GM12878 (cell line): ENCODE results near the gene BGLAP.

Experiments used
- BHLHE40 ChIP-seq, 2 experiments: fragments of 450-650 bp in 1 of 2; IDR thresholded peaks; 2 replicates each; pipeline ENCODE4 v1.6.1; 2011 to 2017; ENCODE audit warnings: low read depth in 2 of 2, borderline replicate concordance in 1 of 2, improper control_type of control experiment in 1 of 2, low read length in 1 of 2, mild to moderate bottlenecking in 1 of 2
- BRCA1 ChIP-seq: IDR thresholded peaks from 2 replicates; pipeline ENCODE4 v1.6.1; 2011; ENCODE audit warnings: low read depth, low read length, improper control_type of control experiment
- EZH2 ChIP-seq: IDR thresholded peaks from 2 replicates; pipeline ENCODE4 v1.6.1; 2012; ENCODE audit warnings: low read depth, mild to moderate bottlenecking, control low read depth, inconsistent platforms, low read length, borderline replicate concordance; ENCODE audit not compliant: control insufficient read depth
- HCFC1 ChIP-seq: fragments of 150-350 bp; IDR thresholded peaks from 2 replicates; pipeline ENCODE4 v1.6.1; 2014; ENCODE audit warnings: low read length
- MEF2B ChIP-seq: fragments of 450-650 bp; IDR thresholded peaks from 2 replicates; pipeline ENCODE4 v1.6.1; 2018; ENCODE audit warnings: mild to moderate bottlenecking, moderate library complexity; ENCODE audit not compliant: partially characterized antibody, poor library complexity, severe bottlenecking
- TF ChIP-seq, protein P1 (sequence below), 3 experiments: IDR thresholded peaks in 2 of 3; conservative IDR thresholded peaks in 1 of 3; 2 replicates each; pipeline ENCODE4 v1.5.1; 2011; ENCODE audit warnings: low read depth in 3 of 3, low read length in 3 of 3, mild to moderate bottlenecking in 3 of 3, control low read depth in 2 of 3, moderate library complexity in 2 of 3, inconsistent platforms in 1 of 3, mixed read lengths in 1 of 3; ENCODE audit not compliant: control insufficient read depth in 2 of 3, insufficient read depth in 1 of 3; ENCODE audit errors: extremely low read depth in 1 of 3

DNA sequence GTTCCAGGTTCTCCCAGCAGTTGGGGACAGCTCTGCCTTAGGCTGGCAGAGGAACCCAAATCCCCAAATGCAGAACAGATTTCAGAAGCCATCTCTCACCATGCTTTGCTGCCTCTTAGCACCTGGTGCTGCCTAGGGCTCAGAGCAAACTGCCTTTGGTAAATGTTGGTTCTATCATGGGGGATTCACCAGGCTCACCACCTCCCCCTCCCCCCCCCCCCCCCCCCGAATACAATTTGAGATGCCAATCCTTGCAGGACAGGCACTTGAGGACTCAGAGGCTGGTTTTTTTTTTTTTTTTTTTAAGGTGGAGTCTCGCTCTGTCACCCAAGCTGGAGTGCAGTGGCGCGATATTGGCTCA lies 6.3 kb downstream of the BGLAP start:
- no peak for TF ChIP-seq BRCA1
- no peak for TF ChIP-seq HCFC1
- TF ChIP-seq BHLHE40 (IDR thresholded peaks at IDR 0.05; ENCODE audit: borderline replicate concordance in 1 of 2, low read depth in 2 of 2, low read length in 1 of 2): no peak
- no peak for TF ChIP-seq MEF2B
- TF ChIP-seq, protein P1, sequence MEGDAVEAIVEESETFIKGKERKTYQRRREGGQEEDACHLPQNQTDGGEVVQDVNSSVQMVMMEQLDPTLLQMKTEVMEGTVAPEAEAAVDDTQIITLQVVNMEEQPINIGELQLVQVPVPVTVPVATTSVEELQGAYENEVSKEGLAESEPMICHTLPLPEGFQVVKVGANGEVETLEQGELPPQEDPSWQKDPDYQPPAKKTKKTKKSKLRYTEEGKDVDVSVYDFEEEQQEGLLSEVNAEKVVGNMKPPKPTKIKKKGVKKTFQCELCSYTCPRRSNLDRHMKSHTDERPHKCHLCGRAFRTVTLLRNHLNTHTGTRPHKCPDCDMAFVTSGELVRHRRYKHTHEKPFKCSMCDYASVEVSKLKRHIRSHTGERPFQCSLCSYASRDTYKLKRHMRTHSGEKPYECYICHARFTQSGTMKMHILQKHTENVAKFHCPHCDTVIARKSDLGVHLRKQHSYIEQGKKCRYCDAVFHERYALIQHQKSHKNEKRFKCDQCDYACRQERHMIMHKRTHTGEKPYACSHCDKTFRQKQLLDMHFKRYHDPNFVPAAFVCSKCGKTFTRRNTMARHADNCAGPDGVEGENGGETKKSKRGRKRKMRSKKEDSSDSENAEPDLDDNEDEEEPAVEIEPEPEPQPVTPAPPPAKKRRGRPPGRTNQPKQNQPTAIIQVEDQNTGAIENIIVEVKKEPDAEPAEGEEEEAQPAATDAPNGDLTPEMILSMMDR (IDR thresholded peaks at IDR 0.05 in 2 of 3, conservative IDR thresholded peaks at IDR 0.05 in 1 of 3; ENCODE audit: control insufficient read depth in 2 of 3, extremely low read depth in 1 of 3, insufficient read depth in 1 of 3, low read depth in 3 of 3, low read length in 3 of 3): no peak
- no peak for TF ChIP-seq EZH2
